H1 (cell line): ENCODE results near the gene GALNT12. TPM values are rescaled to one million over a fixed set of nuclear protein-coding genes. Genes with fewer than 3 reads are reported as not detected.

ENCODE experiments used
- CTCF ChIA-PET: fragments of 300-600 bp; sonication (Branson Sonifier 250); formaldehyde crosslinking; loops from one replicate; lab custom pipeline; 2021; ENCODE audit not compliant: partially characterized antibody; lab: Charles Lee
- POLR2A ChIA-PET: fragments of 300-600 bp; sonication (Branson Sonifier 250); formaldehyde crosslinking; loops from one replicate; lab custom pipeline; 2021; ENCODE audit warnings: inconsistent platforms; ENCODE audit not compliant: partially characterized antibody; lab: Charles Lee
- DNase-seq, 2 experiments: peaks; one replicate each; pipeline versions ENCODE4 v3.0.0 to v3.0.0-alpha.2; 2010 to 2022; ENCODE audit warnings: low spot score in 2 of 2, low read depth in 1 of 2, mixed read lengths in 1 of 2
- FAIRE-seq: peaks from 2 replicates; lab custom pipeline; 2011; peaks lifted over from hg19 to GRCh38; lab: Jason Lieb, UNC
- H2AFZ ChIP-seq: 2 replicates; pipeline ENCODE4 v1.8.1; 2012; ENCODE audit warnings: low read length, inconsistent platforms
- H2AK5ac ChIP-seq: 2 replicates; pipeline ENCODE4 v1.6.1; 2013; ENCODE audit warnings: low read depth, low read length
- H2BK120ac ChIP-seq: replicated peaks from 2 replicates; pipeline ENCODE3; 2013; ENCODE audit warnings: low read depth, low read length, inconsistent platforms
- H2BK12ac ChIP-seq: 2 replicates; pipeline ENCODE4 v1.6.1; 2013; ENCODE audit warnings: low read depth, low read length
- H2BK15ac ChIP-seq: 2 replicates; pipeline ENCODE4 v1.6.1; 2013; ENCODE audit warnings: low read length
- H2BK20ac ChIP-seq: 2 replicates; pipeline ENCODE4 v1.6.1; 2013; ENCODE audit warnings: low read length
- H2BK5ac ChIP-seq: 2 replicates; pipeline ENCODE4 v1.6.1; 2013; ENCODE audit warnings: low read depth, low read length
- H3K14ac ChIP-seq: 2 replicates; pipeline ENCODE4 v1.6.1; 2013; ENCODE audit warnings: inconsistent platforms; ENCODE audit not compliant: insufficient read length
- H3K18ac ChIP-seq: 2 replicates; pipeline ENCODE4 v1.6.1; 2013; ENCODE audit warnings: low read length; ENCODE audit errors: extremely low read depth
- H3K23ac ChIP-seq: 2 replicates; pipeline ENCODE4 v1.6.1; 2013; ENCODE audit warnings: inconsistent platforms; ENCODE audit not compliant: insufficient read length
- H3K23me2 ChIP-seq: 2 replicates; pipeline ENCODE4 v1.6.1; 2013; ENCODE audit warnings: low read depth, low read length
- H3K27ac ChIP-seq: 2 replicates; pipeline ENCODE4 v1.6.1; 2011; ENCODE audit warnings: low read depth, low read length, inconsistent platforms
- H3K27me3 ChIP-seq, 4 experiments: replicated peaks in 1 of 4; 1 replicate in 1 of 4; 2 replicates in 3 of 4; pipeline versions ENCODE4 v1.6.1 to v1.8.1; 2011 to 2013; ENCODE audit warnings: low read length in 3 of 4, mild to moderate bottlenecking in 3 of 4, inconsistent platforms in 2 of 4, mixed read lengths in 2 of 4, moderate library complexity in 1 of 4; ENCODE audit not compliant: control insufficient read depth in 3 of 4, insufficient read depth in 3 of 4; ENCODE audit errors: extremely low read depth in 1 of 4
- H3K36me3 ChIP-seq, 4 experiments: 2 replicates each; pipeline versions ENCODE4 v1.6.1 to v1.8.1; 2011 to 2013; ENCODE audit warnings: mild to moderate bottlenecking in 4 of 4, low read length in 3 of 4, moderate library complexity in 2 of 4, control low read depth in 1 of 4, inconsistent platforms in 1 of 4; ENCODE audit not compliant: insufficient read depth in 4 of 4, control insufficient read depth in 2 of 4
- H3K4ac ChIP-seq: replicated peaks from 2 replicates; pipeline ENCODE3; 2013; ENCODE audit warnings: low read length, low read depth, mixed read lengths, inconsistent platforms; ENCODE audit not compliant: insufficient read length
- H3K4me1 ChIP-seq, 4 experiments: replicated peaks in 1 of 4; 1 replicate in 1 of 4; 2 replicates in 3 of 4; pipeline versions ENCODE4 v1.6.1 to v1.8.1; 2011 to 2013; ENCODE audit warnings: low read length in 3 of 4, inconsistent platforms in 2 of 4, mixed read lengths in 1 of 4; ENCODE audit not compliant: insufficient read depth in 4 of 4, control insufficient read depth in 3 of 4
- H3K4me2 ChIP-seq, 2 experiments: 2 replicates each; pipeline versions ENCODE4 v1.6.1 to v1.8.1; 2011 to 2013; ENCODE audit warnings: low read depth in 2 of 2, low read length in 2 of 2, control low read depth in 1 of 2, inconsistent platforms in 1 of 2, mild to moderate bottlenecking in 1 of 2; ENCODE audit not compliant: insufficient read depth in 1 of 2
- H3K4me3 ChIP-seq, 4 experiments: fragments of 200-600, 300-600 bp in 1 of 4; sonication (generic), shearing (Covaris generic), sonication (Bioruptor Twin) in 1 of 4; 2 replicates each; pipeline versions ENCODE4 v1.5.1 to v1.8.1; 2011 to 2016; ENCODE audit warnings: low read length in 4 of 4, low read depth in 3 of 4, control low read depth in 2 of 4, inconsistent platforms in 2 of 4, mild to moderate bottlenecking in 2 of 4, mixed read lengths in 1 of 4, moderate library complexity in 1 of 4; ENCODE audit not compliant: insufficient read depth in 2 of 4; ENCODE audit errors: extremely low read depth in 1 of 4
- H3K56ac ChIP-seq: replicated peaks from 2 replicates; pipeline ENCODE3; 2013; ENCODE audit warnings: low read depth, mild to moderate bottlenecking, mixed read lengths, low read length, inconsistent platforms; ENCODE audit not compliant: insufficient read length
- H3K79me1 ChIP-seq: 2 replicates; pipeline ENCODE4 v1.6.1; 2013; ENCODE audit warnings: low read depth, low read length, control low read depth
- H3K79me2 ChIP-seq, 2 experiments: 2 replicates each; pipeline versions ENCODE4 v1.6.1 to v1.8.1; 2012 to 2013; ENCODE audit warnings: low read length in 2 of 2, mild to moderate bottlenecking in 2 of 2, inconsistent platforms in 1 of 2; ENCODE audit not compliant: insufficient read depth in 2 of 2, control insufficient read depth in 1 of 2
- H3K9ac ChIP-seq, 4 experiments: replicated peaks in 1 of 4; 1 replicate in 1 of 4; 2 replicates in 3 of 4; pipeline versions ENCODE4 v1.6.1 to v1.8.1; 2011 to 2013; ENCODE audit warnings: low read depth in 3 of 4, low read length in 3 of 4, control low read depth in 2 of 4, mild to moderate bottlenecking in 2 of 4, moderate library complexity in 2 of 4, inconsistent platforms in 1 of 4; ENCODE audit errors: extremely low read depth in 1 of 4
- H3K9me3 ChIP-seq, 2 experiments: 2 replicates each; pipeline versions ENCODE4 v1.6.1 to v1.8.1; 2012 to 2013; ENCODE audit warnings: mild to moderate bottlenecking in 2 of 2, moderate library complexity in 2 of 2, control low read depth in 1 of 2, inconsistent platforms in 1 of 2, low read depth in 1 of 2, low read length in 1 of 2, mixed read lengths in 1 of 2; ENCODE audit not compliant: insufficient read depth in 2 of 2
- H4K20me1 ChIP-seq, 2 experiments: replicated peaks in 1 of 2; 2 replicates each; pipeline versions ENCODE3 to v1.8.1; 2011 to 2013; ENCODE audit warnings: inconsistent platforms in 2 of 2, low read length in 2 of 2, mild to moderate bottlenecking in 1 of 2; ENCODE audit not compliant: insufficient read depth in 2 of 2, control insufficient read depth in 1 of 2
- H4K5ac ChIP-seq: 2 replicates; pipeline ENCODE4 v1.6.1; 2013; ENCODE audit warnings: low read length, low read depth, mixed read lengths, inconsistent platforms; ENCODE audit not compliant: insufficient read length
- H4K8ac ChIP-seq: 2 replicates; pipeline ENCODE4 v1.8.0; 2013; ENCODE audit warnings: mild to moderate bottlenecking, moderate library complexity, low read length, inconsistent platforms; ENCODE audit not compliant: insufficient read depth; ENCODE audit errors: extremely low read depth
- H4K91ac ChIP-seq: replicated peaks from 2 replicates; pipeline ENCODE3; 2013; ENCODE audit warnings: low read length, mixed read lengths, inconsistent platforms; ENCODE audit not compliant: insufficient read length
- ASH2L ChIP-seq: fragments of 200-600, 300-600 bp; sonication (generic); IDR thresholded peaks from one replicate; pipeline ENCODE4 v1.7.1; 2017; ENCODE audit warnings: low read length
- ATF2 ChIP-seq: IDR thresholded peaks from 2 replicates; pipeline ENCODE4 v1.6.1; 2012; ENCODE audit warnings: low read length, inconsistent platforms
- GTF2F1 ChIP-seq: IDR thresholded peaks from 2 replicates; pipeline ENCODE4 v1.6.1; 2012; ENCODE audit warnings: low read depth, low read length, improper control_type of control experiment, borderline replicate concordance
- JUN ChIP-seq: IDR thresholded peaks from 2 replicates; pipeline ENCODE4 v1.6.1; 2011; ENCODE audit warnings: low read depth, mild to moderate bottlenecking, improper control_type of control experiment, low read length
- WGBS, 2 experiments: shearing (Covaris generic) in 1 of 2; methylation state at CpG; one replicate each; pipeline versions ENCODE4 v1.1.6 to v1.1.7; 2013 to 2015; ENCODE audit warnings: low lambda C conversion rate in 2 of 2, mixed read lengths in 2 of 2, inconsistent platforms in 1 of 2, low coverage in 1 of 2, missing lambda C conversion rate in 1 of 2; ENCODE audit not compliant: insufficient replicate concordance in 2 of 2, insufficient coverage in 1 of 2, insufficient read length in 1 of 2; ENCODE audit errors: extremely low coverage in 1 of 2, missing lambda C conversion rate in 1 of 2; 5-methylcytosine and 5-hydroxymethylcytosine counted together
- polyA plus RNA-seq, 7 experiments: library from polyadenylated mRNA; depleted of rRNA in 3 of 7; stranded (reverse) in 5 of 7; unstranded in 2 of 7; fragments of >200 nt in 5 of 7; fragments of 200-250 nt in 2 of 7; gene quantifications; 1 replicate in 5 of 7; 2 replicates in 1 of 7; 4 replicates in 1 of 7; pipeline versions ENCODE4 v1.2.1 to v1.2.3, GENCODE V29; 2011 to 2013; ENCODE audit warnings: missing spikeins in 2 of 7, mixed read lengths in 2 of 7
- total RNA-seq: library from RNA; stranded (reverse); fragmentation: NEBNext Ultra II Directional; extraction: Animal tissue kit (Norgen Biotek cat#: 25700); gene quantifications from 2 replicates; pipeline ENCODE4 v1.2.1, GENCODE V29; 2021

Gene GALNT12
- total and polyA plus RNA-seq, 2 of the 8 experiments (the other 6 are each of a cell fraction or from before 2014, with no cell fraction given) = 16.2 to 19.6 TPM

DNA sequence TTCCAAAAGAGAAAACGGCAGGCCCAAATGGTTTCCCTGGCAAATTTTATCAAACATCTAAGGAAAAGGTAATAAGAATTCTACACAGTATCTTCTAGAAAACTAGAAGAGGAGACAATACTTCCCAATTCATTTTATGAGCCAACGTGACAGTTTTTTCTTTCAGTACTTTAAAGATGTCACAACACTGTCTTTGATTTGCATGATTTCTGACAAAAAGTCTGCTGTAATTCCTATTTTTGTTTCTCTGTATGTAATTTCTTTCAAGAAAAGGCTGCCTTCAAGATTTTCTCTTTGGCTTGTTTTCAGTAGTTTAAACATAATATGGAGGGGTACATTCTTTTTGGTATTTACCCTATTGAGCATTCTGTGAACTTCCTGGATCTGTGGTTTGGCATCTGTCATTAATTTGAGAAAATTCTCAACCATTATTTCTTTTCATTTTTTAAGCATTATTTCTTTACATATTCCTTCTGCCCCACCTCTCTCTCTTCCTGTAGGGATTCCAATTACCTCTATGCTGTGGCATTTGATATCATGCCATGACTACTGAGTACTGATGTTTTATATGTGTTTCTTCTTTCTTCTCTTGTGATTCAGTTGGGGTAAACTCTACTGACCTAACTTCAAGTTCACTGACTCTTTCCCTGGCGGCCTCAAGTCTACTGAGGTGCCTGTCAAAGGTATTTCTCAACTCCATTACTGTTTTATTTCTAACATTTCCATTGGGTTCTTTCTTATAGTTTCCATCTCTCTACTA lies 43.3 kb upstream of the GALNT12 start:
- 92% methylated on average over 3 of the region's 3 CpGs; no CpG with 5 or more reads in 1 of the 2 experiments for WGBS, 2 experiments
- no peak for TF ChIP-seq ATF2
- TF ChIP-seq JUN = no peak
- no peak for TF ChIP-seq GTF2F1
- TF ChIP-seq ASH2L = no peak

More for the DNA sequence above, 43.3 kb upstream of the GALNT12 start:
- ChIA-PET CTCF (interaction anchor here (3.6 kb wide), 1 partner anchor 12 kb away, joined by 32 read pairs; no protein-coding TSS in a partner anchor), POLR2A (no interaction called here)
- Histone ChIP-seq H2BK12ac (no peak overlapping the region), H3K23ac (no peak overlapping the region), H3K18ac (no peak overlapping the region), H2AK5ac (no peak overlapping the region), H4K20me1 (peaks cover 0 to 7% of the 10 kb centered on the region in 2 experiments), H4K8ac (no peak overlapping the region), H3K27me3 (no peaks in the 10 kb centered on the region), H4K5ac (no peak overlapping the region), H3K9ac (no peak overlapping the region), H2BK120ac (no peak overlapping the region), H3K14ac (no peak overlapping the region), H3K9me3 (no peaks in the 10 kb centered on the region), H2BK15ac (no peak overlapping the region), H2BK5ac (no peak overlapping the region), H2AFZ (no peak overlapping the region), H3K4ac (no peak overlapping the region), H3K4me2 (no peak overlapping the region), H3K36me3 (peaks cover 5 to 37% (median 22%) of the 10 kb centered on the region in 4 experiments; a peak in 7 of 8 replicates), H3K79me2 (no peaks in the 10 kb centered on the region), H2BK20ac (no peak overlapping the region), H3K23me2 (no peaks in the 10 kb centered on the region), H3K4me1 (no peaks in the 10 kb centered on the region; a peak in 2 of 7 replicates), H3K56ac (no peak overlapping the region), H3K79me1 (no peaks in the 10 kb centered on the region), H3K27ac (no peak overlapping the region), H4K91ac (no peak overlapping the region), H3K4me3 (no peak overlapping the region)
- no peak for FAIRE-seq
- DNase-seq = no peak
